Liver (tissue), 3 donors: ENCODE measurements around the gene ATL2.

Source experiments
- FOXA1 ChIP-seq: IDR thresholded peaks from 2 replicates; pipeline ENCODE4 v1.6.1; 2016; ENCODE audit warnings: antibody characterized with exemption
- RXRA ChIP-seq, 2 donors: IDR thresholded peaks; 2 replicates each; pipeline ENCODE4 v1.6.1; 2017 to 2018; ENCODE audit warnings: antibody characterized with exemption in 2 of 2, mild to moderate bottlenecking in 1 of 2
- TF ChIP-seq, protein P1 (sequence below): fragments of 150-350 bp; IDR thresholded peaks from 2 replicates; pipeline ENCODE4 v1.5.1; 2017; ENCODE audit warnings: improper control_type of control experiment, low read depth, low read length; ENCODE audit not compliant: missing input control
- TF ChIP-seq, protein P2 (sequence below): IDR thresholded peaks from 2 replicates; pipeline ENCODE4 v1.6.1; 2016; ENCODE audit warnings: antibody characterized with exemption
- TF ChIP-seq, protein P3 (sequence below): IDR thresholded peaks from 2 replicates; pipeline ENCODE4 v1.6.1; 2016; ENCODE audit warnings: antibody characterized with exemption
- TF ChIP-seq, protein P4 (sequence below): IDR thresholded peaks from 2 replicates; pipeline ENCODE4 v1.6.1; 2016; ENCODE audit warnings: antibody characterized with exemption, mild to moderate bottlenecking
- donor health status: healthy.
- donor health status: healthy.

DNA sequence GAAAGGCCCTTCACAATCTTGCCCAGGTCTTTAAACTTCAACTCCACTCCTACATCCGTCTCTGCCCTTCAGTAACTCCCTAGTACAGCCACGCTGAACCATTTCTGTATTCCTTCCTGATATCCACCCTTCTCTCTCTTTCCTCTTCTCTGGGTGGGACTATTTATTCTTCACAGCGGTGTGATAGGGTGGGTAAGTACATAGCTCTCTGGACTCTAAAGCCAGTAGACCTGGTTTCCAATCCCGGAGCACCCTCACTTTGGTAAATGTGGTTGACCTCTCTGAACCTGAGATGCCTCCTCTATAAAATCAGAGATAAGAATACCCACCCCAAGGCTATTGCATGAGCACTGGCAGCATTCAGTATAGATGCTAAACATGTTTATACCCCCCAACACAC, 86.7 kb downstream of the ATL2 start:
- TF ChIP-seq, protein P1, sequence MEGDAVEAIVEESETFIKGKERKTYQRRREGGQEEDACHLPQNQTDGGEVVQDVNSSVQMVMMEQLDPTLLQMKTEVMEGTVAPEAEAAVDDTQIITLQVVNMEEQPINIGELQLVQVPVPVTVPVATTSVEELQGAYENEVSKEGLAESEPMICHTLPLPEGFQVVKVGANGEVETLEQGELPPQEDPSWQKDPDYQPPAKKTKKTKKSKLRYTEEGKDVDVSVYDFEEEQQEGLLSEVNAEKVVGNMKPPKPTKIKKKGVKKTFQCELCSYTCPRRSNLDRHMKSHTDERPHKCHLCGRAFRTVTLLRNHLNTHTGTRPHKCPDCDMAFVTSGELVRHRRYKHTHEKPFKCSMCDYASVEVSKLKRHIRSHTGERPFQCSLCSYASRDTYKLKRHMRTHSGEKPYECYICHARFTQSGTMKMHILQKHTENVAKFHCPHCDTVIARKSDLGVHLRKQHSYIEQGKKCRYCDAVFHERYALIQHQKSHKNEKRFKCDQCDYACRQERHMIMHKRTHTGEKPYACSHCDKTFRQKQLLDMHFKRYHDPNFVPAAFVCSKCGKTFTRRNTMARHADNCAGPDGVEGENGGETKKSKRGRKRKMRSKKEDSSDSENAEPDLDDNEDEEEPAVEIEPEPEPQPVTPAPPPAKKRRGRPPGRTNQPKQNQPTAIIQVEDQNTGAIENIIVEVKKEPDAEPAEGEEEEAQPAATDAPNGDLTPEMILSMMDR, result no peak
- TF ChIP-seq RXRA (IDR thresholded peaks at IDR 0.05) (no peak), FOXA1 (no peak)
- TF ChIP-seq, protein P2, sequence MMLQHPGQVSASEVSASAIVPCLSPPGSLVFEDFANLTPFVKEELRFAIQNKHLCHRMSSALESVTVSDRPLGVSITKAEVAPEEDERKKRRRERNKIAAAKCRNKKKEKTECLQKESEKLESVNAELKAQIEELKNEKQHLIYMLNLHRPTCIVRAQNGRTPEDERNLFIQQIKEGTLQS, result no peak
- TF ChIP-seq, protein P3, sequence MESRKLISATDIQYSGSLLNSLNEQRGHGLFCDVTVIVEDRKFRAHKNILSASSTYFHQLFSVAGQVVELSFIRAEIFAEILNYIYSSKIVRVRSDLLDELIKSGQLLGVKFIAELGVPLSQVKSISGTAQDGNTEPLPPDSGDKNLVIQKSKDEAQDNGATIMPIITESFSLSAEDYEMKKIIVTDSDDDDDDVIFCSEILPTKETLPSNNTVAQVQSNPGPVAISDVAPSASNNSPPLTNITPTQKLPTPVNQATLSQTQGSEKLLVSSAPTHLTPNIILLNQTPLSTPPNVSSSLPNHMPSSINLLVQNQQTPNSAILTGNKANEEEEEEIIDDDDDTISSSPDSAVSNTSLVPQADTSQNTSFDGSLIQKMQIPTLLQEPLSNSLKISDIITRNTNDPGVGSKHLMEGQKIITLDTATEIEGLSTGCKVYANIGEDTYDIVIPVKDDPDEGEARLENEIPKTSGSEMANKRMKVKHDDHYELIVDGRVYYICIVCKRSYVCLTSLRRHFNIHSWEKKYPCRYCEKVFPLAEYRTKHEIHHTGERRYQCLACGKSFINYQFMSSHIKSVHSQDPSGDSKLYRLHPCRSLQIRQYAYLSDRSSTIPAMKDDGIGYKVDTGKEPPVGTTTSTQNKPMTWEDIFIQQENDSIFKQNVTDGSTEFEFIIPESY, result no peak
- TF ChIP-seq, protein P4, sequence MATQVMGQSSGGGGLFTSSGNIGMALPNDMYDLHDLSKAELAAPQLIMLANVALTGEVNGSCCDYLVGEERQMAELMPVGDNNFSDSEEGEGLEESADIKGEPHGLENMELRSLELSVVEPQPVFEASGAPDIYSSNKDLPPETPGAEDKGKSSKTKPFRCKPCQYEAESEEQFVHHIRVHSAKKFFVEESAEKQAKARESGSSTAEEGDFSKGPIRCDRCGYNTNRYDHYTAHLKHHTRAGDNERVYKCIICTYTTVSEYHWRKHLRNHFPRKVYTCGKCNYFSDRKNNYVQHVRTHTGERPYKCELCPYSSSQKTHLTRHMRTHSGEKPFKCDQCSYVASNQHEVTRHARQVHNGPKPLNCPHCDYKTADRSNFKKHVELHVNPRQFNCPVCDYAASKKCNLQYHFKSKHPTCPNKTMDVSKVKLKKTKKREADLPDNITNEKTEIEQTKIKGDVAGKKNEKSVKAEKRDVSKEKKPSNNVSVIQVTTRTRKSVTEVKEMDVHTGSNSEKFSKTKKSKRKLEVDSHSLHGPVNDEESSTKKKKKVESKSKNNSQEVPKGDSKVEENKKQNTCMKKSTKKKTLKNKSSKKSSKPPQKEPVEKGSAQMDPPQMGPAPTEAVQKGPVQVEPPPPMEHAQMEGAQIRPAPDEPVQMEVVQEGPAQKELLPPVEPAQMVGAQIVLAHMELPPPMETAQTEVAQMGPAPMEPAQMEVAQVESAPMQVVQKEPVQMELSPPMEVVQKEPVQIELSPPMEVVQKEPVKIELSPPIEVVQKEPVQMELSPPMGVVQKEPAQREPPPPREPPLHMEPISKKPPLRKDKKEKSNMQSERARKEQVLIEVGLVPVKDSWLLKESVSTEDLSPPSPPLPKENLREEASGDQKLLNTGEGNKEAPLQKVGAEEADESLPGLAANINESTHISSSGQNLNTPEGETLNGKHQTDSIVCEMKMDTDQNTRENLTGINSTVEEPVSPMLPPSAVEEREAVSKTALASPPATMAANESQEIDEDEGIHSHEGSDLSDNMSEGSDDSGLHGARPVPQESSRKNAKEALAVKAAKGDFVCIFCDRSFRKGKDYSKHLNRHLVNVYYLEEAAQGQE, result no peak
